ENCODE results near the gene PPP1R14B. TPM values are rescaled to one million over a fixed set of nuclear protein-coding genes. Genes with fewer than 3 reads are reported as not detected.
"Not testable (repeated sequence)": the region's sequence is repeated elsewhere in the genome, so short reads cannot be mapped to it uniquely, and the experiment has no call there.

Gene PPP1R14B
- total RNA-seq, 1 experiment from 2014 or later: 293 TPM

DNA sequence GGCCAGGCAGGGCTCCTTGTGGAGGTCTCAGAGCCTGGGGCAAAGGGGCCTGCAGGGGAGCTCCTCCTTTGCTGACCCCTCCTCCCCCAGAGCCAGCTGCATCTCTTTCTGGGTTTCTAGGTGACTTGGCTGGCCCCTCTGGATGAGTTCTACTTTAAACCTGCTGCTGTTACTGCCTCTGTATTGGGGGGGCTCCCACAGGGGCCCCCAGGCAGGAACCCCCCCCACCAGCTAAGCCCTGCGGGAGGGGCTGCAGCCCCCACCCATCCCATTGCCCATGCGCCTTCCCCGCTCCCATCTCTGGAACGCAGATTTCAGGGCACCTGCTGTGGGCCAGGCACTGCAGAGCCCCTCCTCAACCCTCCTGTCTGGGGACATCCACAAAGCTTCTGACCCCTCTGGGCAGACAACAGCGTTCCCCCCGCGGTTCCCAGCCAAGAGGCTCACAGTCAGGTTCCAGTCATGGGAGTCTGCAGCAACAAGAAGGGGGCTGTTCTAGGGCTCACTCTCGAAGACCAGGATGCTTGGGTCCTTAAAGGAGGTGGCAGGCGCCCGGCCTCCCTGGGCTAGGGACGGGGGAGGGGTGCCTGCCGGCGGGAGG is 3.8 kb upstream of the PPP1R14B start:
- in situ Hi-C loops (cut with HindIII; ENCODE audit: low sequenced_read_pairs): no loop called here
- no peak for DNase-seq (ENCODE audit: low spot score)

DNA sequence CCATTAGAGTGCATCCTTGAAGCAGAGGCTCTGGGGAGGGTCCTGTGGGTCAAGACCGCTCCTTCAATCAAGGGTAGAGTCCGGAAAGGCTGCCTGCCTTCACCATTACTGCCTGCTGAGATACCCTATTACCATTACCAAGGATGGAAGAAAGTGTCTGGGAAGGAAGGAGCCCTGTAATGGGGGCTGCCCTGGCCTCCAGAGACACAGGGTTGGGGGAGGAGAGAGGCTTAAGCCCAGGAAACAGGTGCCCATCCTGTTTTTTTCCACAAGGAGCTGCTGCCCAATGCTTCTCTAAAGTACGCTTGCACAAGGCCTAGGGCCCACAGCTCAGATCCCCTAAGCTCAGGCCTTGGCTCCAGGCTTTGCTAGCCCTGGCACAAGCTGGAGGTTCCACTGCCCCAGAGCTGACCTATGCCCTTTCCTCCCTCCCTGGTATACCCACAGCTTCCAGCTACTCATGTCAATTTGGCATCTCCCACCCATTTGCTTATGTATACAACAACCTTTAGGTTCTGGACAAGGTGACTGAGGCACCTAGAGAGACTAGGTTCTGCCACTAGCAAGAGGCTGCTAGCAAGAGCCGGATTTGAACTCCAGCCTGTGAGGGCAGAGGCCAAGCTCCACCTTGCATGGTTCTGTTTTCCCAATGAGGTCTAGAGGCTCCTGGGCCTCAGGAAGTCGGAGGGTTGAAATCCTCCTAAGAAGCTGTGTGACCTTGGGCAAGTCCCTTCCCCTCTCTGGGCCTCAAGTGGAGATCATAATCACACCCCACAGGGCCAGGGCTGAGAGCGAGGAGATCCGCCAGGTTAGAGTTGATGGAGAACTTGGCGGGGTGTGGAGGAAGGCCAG is 3.0 kb upstream of the PPP1R14B start:
- in situ Hi-C loops (cut with HindIII; ENCODE audit: low sequenced_read_pairs): no loop called here
- DNase-seq (ENCODE audit: low spot score): no peak

- in situ Hi-C loops (cut with HindIII; ENCODE audit: low sequenced_read_pairs): no loop called here
- no peak for DNase-seq (ENCODE audit: low spot score)
Measured at GRCh38 chr11:64249038-64249437, 2.3 kb upstream of the PPP1R14B start.

GRCh38 chr11:64248578-64248977 is 1.8 kb upstream of the PPP1R14B start:
- in situ Hi-C loops (cut with HindIII; ENCODE audit: low sequenced_read_pairs): no loop called here
- no peak for DNase-seq (ENCODE audit: low spot score)

GRCh38 chr11:64247729-64248531 is 1.2 kb upstream of the PPP1R14B start:
- in situ Hi-C loops (cut with HindIII; ENCODE audit: low sequenced_read_pairs): no loop called here
- no peak for DNase-seq (ENCODE audit: low spot score)

DNA sequence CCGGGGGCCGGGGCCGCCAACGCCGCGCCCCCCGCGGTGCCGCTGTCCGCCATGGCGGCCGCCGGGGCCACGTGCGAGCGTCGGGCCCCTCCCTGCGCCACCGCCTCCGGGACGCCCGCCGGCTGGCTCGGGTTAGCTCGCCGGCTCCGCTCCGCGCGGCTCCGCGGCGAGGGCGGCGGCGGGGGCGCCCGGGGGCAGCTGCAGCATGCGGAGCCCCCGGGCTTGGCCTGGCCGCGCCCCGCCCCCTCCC is 197 bp downstream of the PPP1R14B start:
- DNase-seq (ENCODE audit: low spot score); in situ Hi-C loops (cut with HindIII; ENCODE audit: low sequenced_read_pairs): not testable (repeated sequence)

DNA sequence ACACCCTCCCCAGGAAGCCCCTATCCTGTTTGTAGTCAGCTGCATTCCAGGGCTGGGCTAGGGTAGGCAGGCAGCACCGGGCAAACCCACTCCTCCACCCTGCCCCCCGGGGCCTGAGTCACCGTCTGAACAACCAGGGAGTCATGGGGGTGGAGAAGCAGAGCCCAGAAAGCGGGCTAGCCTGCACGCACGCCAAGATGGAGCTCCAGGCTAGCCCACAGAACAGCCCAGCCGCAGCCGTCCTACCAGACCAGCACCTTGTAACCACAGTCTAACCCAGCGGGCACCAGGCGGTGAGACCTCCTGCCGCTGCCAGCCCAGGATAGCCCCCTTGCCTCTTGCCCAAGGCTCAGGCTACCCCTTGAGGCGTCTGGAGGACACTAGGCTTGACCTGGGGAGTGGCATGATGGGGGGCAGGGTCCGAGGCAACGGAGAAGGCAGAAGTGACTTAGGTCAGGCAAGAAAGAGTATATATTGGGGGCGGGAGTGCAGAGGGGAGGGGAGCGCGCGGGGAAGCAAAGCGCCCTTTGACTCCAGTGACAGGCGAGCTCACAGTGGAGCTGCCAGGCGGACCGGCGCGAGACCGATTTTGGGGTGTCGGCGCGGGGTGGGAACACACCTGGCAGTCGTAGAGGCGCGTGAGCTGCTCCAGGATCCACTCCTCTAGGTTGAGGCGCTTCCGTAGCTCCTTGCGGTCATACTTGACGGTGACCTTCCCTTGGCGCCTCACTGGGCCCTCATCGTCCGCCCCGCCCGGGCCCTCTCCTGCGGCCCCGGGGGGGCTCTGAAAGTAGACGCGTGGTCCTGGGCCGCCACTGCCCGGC is 734 bp downstream of the PPP1R14B start:
- in situ Hi-C loops (cut with HindIII; ENCODE audit: low sequenced_read_pairs): no loop called here
- DNase-seq (ENCODE audit: low spot score): no peak

DNA sequence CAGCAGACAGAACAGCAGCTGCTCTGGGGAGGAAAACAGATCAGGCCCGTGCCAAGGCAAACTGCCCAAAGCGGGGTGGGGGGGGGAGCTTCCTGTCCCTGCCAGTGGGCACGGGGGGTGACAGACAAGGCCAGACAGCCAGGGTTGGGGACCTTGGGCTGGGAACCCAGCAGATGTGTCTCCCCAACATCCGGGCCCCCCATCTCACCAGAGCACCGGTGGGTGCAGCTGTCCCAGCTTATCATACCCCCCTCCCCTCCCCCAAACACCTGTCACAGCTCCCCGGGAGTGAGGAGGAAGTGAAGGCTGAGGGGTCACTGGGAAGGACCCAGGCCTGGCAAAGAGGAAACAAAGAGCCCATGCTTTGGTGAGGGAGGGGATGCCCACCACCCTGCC is 1.3 kb downstream of the PPP1R14B start:
- no peak for DNase-seq (ENCODE audit: low spot score)
- in situ Hi-C loops (cut with HindIII; ENCODE audit: low sequenced_read_pairs): no loop called here

GRCh38 chr11:64244966-64245365 is 1.8 kb downstream of the PPP1R14B start:
- DNase-seq (ENCODE audit: low spot score): no peak
- in situ Hi-C loops (cut with HindIII; ENCODE audit: low sequenced_read_pairs): no loop called here

- in situ Hi-C loops (cut with HindIII; ENCODE audit: low sequenced_read_pairs): no loop called here
- DNase-seq (ENCODE audit: low spot score): no peak
Measured at GRCh38 chr11:64244107-64244506, 2.6 kb downstream of the PPP1R14B start.

DNA sequence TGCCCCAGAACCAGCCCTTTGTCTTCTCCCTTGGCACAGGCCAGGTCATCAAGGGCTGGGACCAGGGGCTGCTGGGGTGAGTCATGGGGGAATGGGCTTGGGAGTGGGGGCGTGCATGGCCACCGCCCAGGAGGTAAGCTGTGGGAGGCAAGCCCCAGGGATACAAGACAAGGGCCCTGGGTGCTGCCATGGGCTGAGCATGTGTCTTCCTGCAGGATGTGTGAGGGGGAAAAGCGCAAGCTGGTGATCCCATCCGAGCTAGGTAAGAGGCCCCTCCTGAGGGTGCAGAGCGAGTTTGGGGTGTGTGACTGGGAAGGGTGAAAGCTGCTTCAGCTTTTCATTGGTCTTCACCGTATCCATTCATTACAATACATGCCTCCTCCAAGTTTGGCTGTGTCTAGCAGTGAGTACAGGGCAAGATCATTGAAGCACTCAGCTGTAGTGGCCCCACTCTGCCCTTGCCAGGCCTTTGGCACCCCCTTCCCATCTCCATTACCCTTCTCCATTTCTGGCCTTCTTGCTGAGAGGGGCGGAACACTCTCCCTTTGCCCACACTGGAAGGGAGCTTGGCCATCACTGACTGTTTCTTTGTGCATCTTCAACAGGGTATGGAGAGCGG is 3.4 kb downstream of the PPP1R14B start:
- in situ Hi-C loops (cut with HindIII; ENCODE audit: low sequenced_read_pairs): no loop called here
- DNase-seq (ENCODE audit: low spot score): no peak

GRCh38 chr11:64241491-64242374 is 5.0 kb downstream of the PPP1R14B start:
- in situ Hi-C loops (cut with HindIII; ENCODE audit: low sequenced_read_pairs): no loop called here
- no peak for DNase-seq (ENCODE audit: low spot score)

GRCh38 chr11:64241241-64241490 is 5.6 kb downstream of the PPP1R14B start:
- in situ Hi-C loops (cut with HindIII; ENCODE audit: low sequenced_read_pairs): no loop called here
- DNase-seq (ENCODE audit: low spot score): peak; percentile 99

- DNase-seq (ENCODE audit: low spot score): peak; percentile 97
- in situ Hi-C loops (cut with HindIII; ENCODE audit: low sequenced_read_pairs): no loop called here
Measured at GRCh38 chr11:64240435-64241240, 6.1 kb downstream of the PPP1R14B start, which contains the start of gene FKBP2. FKBP2 (plus strand) TSS chr11:64241095; CDS start chr11:64242388, 1,293 bp downstream.

DNA sequence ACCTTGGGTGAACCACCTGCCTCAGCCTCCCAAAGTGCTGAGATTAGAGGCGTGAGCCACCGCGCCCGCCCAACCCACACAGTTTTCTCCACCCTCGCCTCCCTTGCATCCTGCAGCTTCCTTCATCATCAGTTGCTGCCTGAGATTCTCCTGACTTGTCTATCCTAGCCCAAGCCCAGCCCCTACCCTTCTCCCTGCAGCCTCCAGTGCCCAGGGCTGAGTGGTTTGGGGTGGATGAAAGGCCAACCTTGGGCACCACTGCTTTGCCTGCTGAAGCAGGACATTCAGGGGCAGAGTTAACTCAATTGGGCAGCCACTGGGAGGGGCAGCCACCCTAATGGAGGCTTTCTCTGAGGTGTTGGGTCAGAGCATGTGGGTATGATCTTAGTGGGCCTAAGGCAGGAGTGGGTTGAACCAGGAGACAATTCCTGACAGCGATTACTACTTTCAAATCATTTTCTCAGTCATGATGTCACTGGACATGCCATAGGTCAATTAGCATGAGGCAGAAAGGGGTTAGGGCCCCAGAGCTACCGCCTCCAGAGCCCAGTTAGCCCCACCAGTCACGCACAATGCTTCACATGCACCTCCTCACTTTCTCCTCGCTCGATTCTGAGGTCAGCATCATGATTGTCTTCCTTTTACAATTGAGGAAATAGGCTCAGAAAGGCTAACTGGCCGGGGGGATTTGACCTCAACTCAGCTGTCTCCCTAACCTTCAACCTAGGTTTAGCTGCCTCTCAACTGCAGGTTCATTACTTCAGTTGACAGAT is 6.9 kb downstream of the PPP1R14B start:
- DNase-seq (ENCODE audit: low spot score): no peak
- in situ Hi-C loops (cut with HindIII; ENCODE audit: low sequenced_read_pairs): no loop called here

DNA sequence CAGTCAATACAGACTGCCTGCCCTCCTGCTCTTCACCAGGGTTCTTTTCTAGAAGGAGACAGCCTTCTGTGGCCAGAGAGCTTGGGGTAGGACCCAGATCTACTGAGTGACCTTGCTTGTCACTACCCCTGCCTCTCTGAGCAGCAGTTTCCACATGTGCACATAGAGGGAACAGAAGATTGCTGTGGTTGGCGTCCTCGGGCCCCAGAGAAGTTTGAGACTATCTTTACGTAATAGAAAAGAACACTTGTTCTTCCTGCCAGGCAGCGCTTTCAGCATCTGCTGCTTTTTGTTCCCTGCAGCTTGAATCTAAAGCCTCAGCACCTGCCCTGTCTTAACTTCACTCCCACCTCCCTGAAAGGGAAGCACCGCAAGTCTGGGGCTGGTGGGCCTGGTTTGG is 7.7 kb downstream of the PPP1R14B start:
- no peak for DNase-seq (ENCODE audit: low spot score)
- in situ Hi-C loops (cut with HindIII; ENCODE audit: low sequenced_read_pairs): no loop called here

DNA sequence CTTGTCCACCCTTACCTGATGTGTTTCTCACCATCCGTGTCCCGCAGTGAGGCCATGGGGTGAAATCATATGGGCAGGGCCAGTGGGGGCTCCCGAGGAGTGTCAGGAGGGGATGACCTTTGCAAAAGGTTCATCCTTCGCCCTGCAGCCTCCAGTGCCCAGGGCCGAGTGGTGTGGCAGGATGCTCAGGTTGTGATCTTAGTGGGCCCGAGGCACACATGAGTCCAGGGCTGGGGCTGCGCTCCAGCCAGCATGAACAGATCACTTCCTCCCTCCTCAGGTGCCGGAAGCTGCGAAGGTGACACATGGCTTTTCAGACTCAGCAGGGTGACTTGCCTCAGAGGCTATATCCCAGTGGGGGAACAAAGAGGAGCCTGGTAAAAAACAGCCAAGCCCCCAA is 8.7 kb downstream of the PPP1R14B start:
- DNase-seq (ENCODE audit: low spot score): no peak
- in situ Hi-C loops (cut with HindIII; ENCODE audit: low sequenced_read_pairs): no loop called here

Measured in G401 (cell line).